Peyer's patch (tissue), 4 donors: ENCODE measurements around the gene GMFB. TPM values are rescaled to one million over a fixed set of nuclear protein-coding genes. Genes with fewer than 3 reads are reported as not detected.
A peak's percentile ranks its signal among the peaks of the same experiment; 100 is the strongest.
"Not testable (repeated sequence)": the region's sequence is repeated elsewhere in the genome, so short reads cannot be mapped to it uniquely, and the experiment has no call there.

Experiments used
- DNase-seq, 3 donors: peaks; one replicate each; pipeline ENCODE4 v3.0.0-alpha.2; 2017 to 2019
- H3K27ac ChIP-seq, 4 donors: fragments of 200-600 bp; sonication (generic); one replicate each; pipeline ENCODE4 v1.5.1; 2016 to 2019
- H3K27me3 ChIP-seq, 2 donors: fragments of 200-600 bp; sonication (generic); one replicate each; pipeline ENCODE4 v1.5.1; 2019
- H3K36me3 ChIP-seq, 3 donors: fragments of 200-600 bp; sonication (generic); one replicate each; pipeline ENCODE4 v1.5.1; 2016 to 2019
- H3K4me1 ChIP-seq, 4 donors: fragments of 200-600 bp; sonication (generic); one replicate each; pipeline ENCODE4 v1.5.1; 2016 to 2019
- H3K4me3 ChIP-seq, 4 donors: fragments of 200-600 bp; sonication (generic); 1 replicate in 3 of 4; 2 replicates in 1 of 4; pipeline ENCODE4 v1.5.1; 2016 to 2019; ENCODE audit warnings: mild to moderate bottlenecking in 1 of 4
- H3K9me3 ChIP-seq, 4 donors: fragments of 200-600 bp; sonication (generic); one replicate each; pipeline ENCODE4 v1.5.1; 2016 to 2019; ENCODE audit warnings: mild to moderate bottlenecking in 1 of 4
- POLR2A ChIP-seq, 2 donors: fragments of 450-650 bp; IDR thresholded peaks; one replicate each; pipeline ENCODE4 v1.5.1; 2017; ENCODE audit warnings: antibody characterized with exemption in 2 of 2, mild to moderate bottlenecking in 2 of 2, moderate library complexity in 2 of 2
- total RNA-seq, 4 donors: library from RNA; depleted of rRNA; stranded (reverse); fragments of >200 nt; gene quantifications; one replicate each; pipeline ENCODE4 v1.1.0, GENCODE V29; 2016
- TF ChIP-seq, protein P1 (sequence below), 6 experiments: fragments of 450-650 bp in 4 of 6; fragments of 200-600 bp in 2 of 6; sonication (generic) in 1 of 6; IDR thresholded peaks; one replicate each; pipeline ENCODE4 v1.5.1; 2017 to 2019; ENCODE audit warnings: antibody characterized with exemption in 6 of 6, mild to moderate bottlenecking in 3 of 6, moderate library complexity in 1 of 6

GMFB gene
- total RNA-seq, 4 donors from 2014 or later: 35.5 to 60.9 (median 41.3) TPM

DNA sequence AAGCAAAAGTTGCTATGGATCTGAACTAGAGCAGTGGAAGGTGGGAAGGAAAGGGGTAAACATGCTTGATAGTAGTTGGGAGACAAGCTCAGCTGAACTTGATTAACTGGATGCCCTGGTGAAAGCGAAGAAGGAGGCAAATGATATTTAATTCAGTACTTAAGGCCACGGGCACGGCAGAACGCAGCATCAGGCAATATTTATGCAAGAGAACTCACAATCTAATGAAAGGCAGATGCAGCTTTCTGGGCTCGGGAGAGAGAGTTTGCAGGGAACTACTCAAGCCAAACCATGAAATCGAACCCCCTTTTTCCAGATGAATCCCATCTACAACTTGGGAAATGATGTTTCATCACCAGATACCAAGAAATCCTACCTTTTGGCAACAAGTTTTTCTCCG lies 44.1 kb downstream of the GMFB start:
- H3K36me3 ChIP-seq: no peaks in the 10 kb centered on the region
- H3K4me3 ChIP-seq: no peak overlapping the region
- no peak for TF ChIP-seq POLR2A (IDR thresholded peaks at IDR 0.05)
- TF ChIP-seq, protein P1, sequence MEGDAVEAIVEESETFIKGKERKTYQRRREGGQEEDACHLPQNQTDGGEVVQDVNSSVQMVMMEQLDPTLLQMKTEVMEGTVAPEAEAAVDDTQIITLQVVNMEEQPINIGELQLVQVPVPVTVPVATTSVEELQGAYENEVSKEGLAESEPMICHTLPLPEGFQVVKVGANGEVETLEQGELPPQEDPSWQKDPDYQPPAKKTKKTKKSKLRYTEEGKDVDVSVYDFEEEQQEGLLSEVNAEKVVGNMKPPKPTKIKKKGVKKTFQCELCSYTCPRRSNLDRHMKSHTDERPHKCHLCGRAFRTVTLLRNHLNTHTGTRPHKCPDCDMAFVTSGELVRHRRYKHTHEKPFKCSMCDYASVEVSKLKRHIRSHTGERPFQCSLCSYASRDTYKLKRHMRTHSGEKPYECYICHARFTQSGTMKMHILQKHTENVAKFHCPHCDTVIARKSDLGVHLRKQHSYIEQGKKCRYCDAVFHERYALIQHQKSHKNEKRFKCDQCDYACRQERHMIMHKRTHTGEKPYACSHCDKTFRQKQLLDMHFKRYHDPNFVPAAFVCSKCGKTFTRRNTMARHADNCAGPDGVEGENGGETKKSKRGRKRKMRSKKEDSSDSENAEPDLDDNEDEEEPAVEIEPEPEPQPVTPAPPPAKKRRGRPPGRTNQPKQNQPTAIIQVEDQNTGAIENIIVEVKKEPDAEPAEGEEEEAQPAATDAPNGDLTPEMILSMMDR (IDR thresholded peaks at IDR 0.05): no peak
- H3K27ac ChIP-seq: no peak overlapping the region
- DNase-seq: no peak
- no peaks in the 10 kb centered on the region for H3K27me3 ChIP-seq
- no peaks in the 10 kb centered on the region for H3K9me3 ChIP-seq
- peaks cover 0 to 18% (median 7%) of the 10 kb centered on the region in 4 donors for H3K4me1 ChIP-seq

DNA sequence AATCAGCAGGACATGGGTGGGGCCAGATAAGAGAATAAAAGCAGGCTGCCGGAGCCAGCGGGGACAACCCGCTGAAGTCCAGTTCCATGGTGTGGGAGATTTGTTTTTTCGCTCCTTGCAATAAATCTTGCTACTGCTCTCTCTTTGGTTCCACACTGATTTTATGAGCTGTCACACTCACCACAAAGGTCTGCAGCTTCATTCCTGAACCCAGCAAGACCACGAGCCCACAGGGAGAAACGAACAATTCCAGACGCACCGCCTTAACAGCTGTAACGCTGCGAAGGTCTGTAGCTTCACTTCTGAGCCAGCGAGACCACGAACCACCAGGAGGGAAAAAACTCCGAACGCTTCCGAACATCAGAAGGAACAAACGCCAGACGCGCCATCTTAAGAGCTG lies 44.8 kb downstream of the GMFB start:
- H3K27me3 ChIP-seq: no peaks in the 10 kb centered on the region
- no peaks in the 10 kb centered on the region for H3K9me3 ChIP-seq
- no peak overlapping the region for H3K27ac ChIP-seq
- H3K4me1 ChIP-seq: peaks cover 0 to 25% (median 7%) of the 10 kb centered on the region in 4 donors
- DNase-seq: no peak
- no peak overlapping the region for H3K4me3 ChIP-seq
- no peaks in the 10 kb centered on the region for H3K36me3 ChIP-seq
- TF ChIP-seq, protein P1 (IDR thresholded peaks at IDR 0.05): no peak
- TF ChIP-seq POLR2A (IDR thresholded peaks at IDR 0.05): no peak

DNA sequence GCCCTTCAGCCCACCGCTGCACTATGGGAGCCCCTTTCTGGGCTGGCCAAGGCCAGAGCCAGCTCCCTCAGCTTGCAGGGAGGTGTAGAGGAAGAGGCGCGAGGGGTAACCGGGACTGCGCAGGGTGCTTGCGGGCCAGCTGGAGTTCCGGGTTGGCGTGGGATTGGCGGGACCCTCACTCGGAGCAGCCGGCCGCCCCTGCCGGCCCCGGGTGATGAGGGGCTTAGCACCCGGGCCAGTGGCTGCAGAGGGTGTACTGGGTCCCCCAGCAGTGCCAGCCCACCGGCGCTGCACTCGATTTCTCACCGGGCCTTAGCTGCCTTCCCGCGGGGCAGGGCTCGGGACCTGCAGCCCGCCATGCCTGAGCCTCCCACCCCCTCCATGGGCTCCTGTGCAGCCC lies 45.8 kb downstream of the GMFB start:
- not testable (repeated sequence) for H3K36me3 ChIP-seq, H3K9me3 ChIP-seq, H3K4me3 ChIP-seq, H3K27ac ChIP-seq, H3K27me3 ChIP-seq, DNase-seq
- H3K4me1 ChIP-seq: peaks cover 0 to 25% (median 7%) of the 10 kb centered on the region in 4 donors

DNA sequence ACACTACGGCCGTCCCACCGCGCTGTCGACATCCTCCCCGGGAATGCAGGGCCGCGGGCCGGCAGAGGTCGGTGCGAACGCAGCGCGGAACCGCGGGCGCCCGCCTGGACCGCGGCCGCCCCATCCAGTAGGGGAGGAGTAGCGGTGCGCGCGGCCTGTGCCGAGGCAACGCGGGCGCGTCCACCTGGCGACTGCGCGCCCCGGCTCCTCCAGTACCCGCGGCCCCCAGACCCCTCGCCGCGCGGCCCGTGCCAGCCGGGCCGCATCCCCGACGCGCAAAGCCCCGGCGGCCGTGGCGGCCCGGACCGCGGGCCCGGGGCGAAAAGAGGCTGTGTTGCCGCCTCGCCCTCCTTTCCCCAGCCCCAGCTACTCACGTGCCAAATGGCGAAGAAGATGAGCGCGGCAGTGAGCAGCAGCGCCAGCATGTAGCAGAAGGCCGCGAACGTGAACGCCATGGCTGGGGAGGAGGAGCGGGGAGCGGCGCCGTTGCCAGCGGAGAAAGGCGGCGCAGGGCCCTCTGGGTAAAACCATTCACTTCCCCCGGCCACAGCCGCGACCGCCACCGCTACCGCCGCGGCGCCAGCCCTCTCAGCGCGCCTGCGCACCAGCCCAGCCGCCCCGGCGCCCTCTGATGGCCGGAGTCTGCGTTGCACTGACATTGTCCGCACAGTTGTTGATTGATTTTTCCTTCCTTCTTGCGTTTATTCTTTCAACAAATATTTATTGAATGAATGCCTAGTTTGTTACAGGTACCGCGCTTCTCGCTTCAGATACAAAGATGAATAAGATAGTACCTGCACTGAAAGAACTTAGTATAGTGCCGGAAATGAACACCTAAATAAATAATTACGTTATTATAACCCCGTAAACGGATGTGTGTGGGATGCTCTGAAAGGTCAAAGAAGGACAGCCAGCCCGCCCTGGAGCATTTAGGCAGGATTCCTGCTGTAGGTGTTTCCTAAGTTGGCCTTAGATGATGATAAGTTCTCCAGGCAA lies 47.6 kb downstream of the GMFB start, which contains the start of gene CNIH1:
Gene CNIH1 (minus strand): TSS at position 502 of the 996 bp plus-strand sequence. CDS start 47 bp downstream, at position 455.
- peaks cover 0 to 26% (median 4%) of the 10 kb centered on the region in 4 donors for H3K4me1 ChIP-seq
- no peaks in the 10 kb centered on the region for H3K27me3 ChIP-seq
- TF ChIP-seq POLR2A (IDR thresholded peaks at IDR 0.05): peak; percentile 23 to 43
- TF ChIP-seq, protein P1 (IDR thresholded peaks at IDR 0.05): peak; percentile 90 to 98 (median 96)
- no peaks in the 10 kb centered on the region for H3K9me3 ChIP-seq
- DNase-seq: peak; percentile 86 to 96 (median 96)
- H3K4me3 ChIP-seq: peak within 1 kb of the TSS; percentile 57 to 90 (median 66)
- H3K36me3 ChIP-seq: no peaks in the 10 kb centered on the region
- H3K27ac ChIP-seq: peak within 1 kb of the TSS; percentile 86 to 98 (median 92)

DNA sequence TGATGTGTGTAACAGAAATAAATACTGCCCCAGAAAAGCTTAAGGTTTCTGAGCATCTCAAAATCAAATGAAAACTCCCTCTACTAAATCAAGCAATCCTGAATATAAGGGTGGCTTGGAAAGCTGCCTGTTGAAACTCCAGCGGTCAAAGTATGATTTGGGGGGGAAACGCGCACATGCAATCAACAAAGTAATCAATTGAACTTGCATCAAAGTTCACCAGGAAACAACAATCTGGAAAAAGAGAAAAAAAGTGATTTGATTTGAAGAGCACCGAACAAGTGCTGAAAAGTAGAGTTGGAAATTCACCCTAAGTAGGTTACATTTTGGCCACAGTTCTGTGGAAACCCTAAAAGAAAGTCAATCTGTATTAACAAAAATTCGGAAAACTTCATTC lies 48.3 kb downstream of the GMFB start:
- Histone ChIP-seq H3K27ac (peak overlapping the region; percentile 86 to 98 (median 92)), H3K36me3 (no peaks in the 10 kb centered on the region), H3K4me1 (peaks cover 0 to 28% (median 4%) of the 10 kb centered on the region in 4 donors), H3K27me3 (no peaks in the 10 kb centered on the region), H3K4me3 (peak overlapping the region; percentile 57 to 90 (median 66)), H3K9me3 (no peaks in the 10 kb centered on the region)
- DNase-seq: no peak
- TF ChIP-seq, protein P1 (IDR thresholded peaks at IDR 0.05): no peak
- no peak for TF ChIP-seq POLR2A (IDR thresholded peaks at IDR 0.05)

DNA sequence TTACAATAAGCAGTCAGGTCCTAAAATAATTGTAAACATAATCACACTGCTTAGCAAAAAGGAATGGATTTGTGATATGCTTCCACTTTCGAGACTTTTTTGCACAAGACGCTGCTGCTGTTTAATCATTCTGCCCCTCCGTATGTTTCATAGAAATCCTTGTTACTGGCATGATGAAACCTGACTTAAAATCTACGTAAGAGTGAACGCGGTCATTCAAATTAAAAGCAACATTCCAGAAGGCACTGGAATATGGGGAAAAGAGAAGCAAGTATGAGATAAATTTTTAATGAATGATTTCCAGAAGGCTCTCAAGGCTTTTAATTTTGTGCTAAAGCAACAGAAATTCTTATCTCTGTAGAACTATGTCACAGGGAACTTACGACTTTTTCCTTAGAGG lies 48.7 kb downstream of the GMFB start:
- Histone ChIP-seq H3K27ac (peak overlapping the region; percentile 86 to 98 (median 92)), H3K4me3 (peak overlapping the region; percentile 57 to 90 (median 66)), H3K4me1 (peaks cover 0 to 33% (median 4%) of the 10 kb centered on the region in 4 donors), H3K27me3 (no peaks in the 10 kb centered on the region), H3K36me3 (no peaks in the 10 kb centered on the region), H3K9me3 (no peaks in the 10 kb centered on the region)
- no peak for TF ChIP-seq POLR2A (IDR thresholded peaks at IDR 0.05)
- TF ChIP-seq, protein P1 (IDR thresholded peaks at IDR 0.05): no peak
- DNase-seq: no peak
